ENCODE measurements around the gene FMN2.

The FMN2 gene

GRCh38 chr1:240343966-240344365, 252.3 kb downstream of the FMN2 start:
- TF ChIP-seq EZH2phosphoT487 (IDR thresholded peaks at IDR 0.05; ENCODE audit: borderline replicate concordance, low read length) (no peak), CTCF (IDR thresholded peaks at IDR 0.05; ENCODE audit: low read depth, low read length, poor library complexity, severe bottlenecking) (no peak)
- Histone ChIP-seq H3K9me3 (ENCODE audit: control insufficient read depth, insufficient read depth, low read length) (no peaks in the 10 kb centered on the region), H3K79me2 (ENCODE audit: control insufficient read depth, low read length) (no peaks in the 10 kb centered on the region), H3F3A (ENCODE audit: control insufficient read depth, insufficient read depth) (no peaks in the 10 kb centered on the region), H3K36me3 (ENCODE audit: control insufficient read depth, low read length) (no peaks in the 10 kb centered on the region), H3K4me2 (ENCODE audit: low read length) (no peak overlapping the region), H3K27me3 (ENCODE audit: control insufficient read depth, low read length) (no peaks in the 10 kb centered on the region), H3K4me3 (ENCODE audit: low read length) (no peak overlapping the region), H4K20me1 (ENCODE audit: control insufficient read depth, insufficient read depth, low read depth, low read length) (no peaks in the 10 kb centered on the region), H3K4me1 (ENCODE audit: control insufficient read depth, low read length) (no peaks in the 10 kb centered on the region), H3K9me2 (replicated peaks; ENCODE audit: control insufficient read depth, low read length) (no peaks in the 10 kb centered on the region), H3K27ac (ENCODE audit: low read depth, low read length) (no peak overlapping the region)

- H3K9me2 ChIP-seq (replicated peaks; ENCODE audit: control insufficient read depth, low read length) = no peaks in the 10 kb centered on the region
- H3K36me3 ChIP-seq (ENCODE audit: control insufficient read depth, low read length) = no peaks in the 10 kb centered on the region
- H3K79me2 ChIP-seq (ENCODE audit: control insufficient read depth, low read length) = no peaks in the 10 kb centered on the region
- no peaks in the 10 kb centered on the region for H3K27me3 ChIP-seq (ENCODE audit: control insufficient read depth, low read length)
- H4K20me1 ChIP-seq (ENCODE audit: control insufficient read depth, insufficient read depth, low read depth, low read length) = no peaks in the 10 kb centered on the region
- no peaks in the 10 kb centered on the region for H3K9me3 ChIP-seq (ENCODE audit: control insufficient read depth, insufficient read depth, low read length)
- H3K4me2 ChIP-seq (ENCODE audit: low read length) = no peak overlapping the region
- no peak overlapping the region for H3K27ac ChIP-seq (ENCODE audit: low read depth, low read length)
- TF ChIP-seq EZH2phosphoT487 (IDR thresholded peaks at IDR 0.05; ENCODE audit: borderline replicate concordance, low read length) (no peak), CTCF (IDR thresholded peaks at IDR 0.05; ENCODE audit: low read depth, low read length, poor library complexity, severe bottlenecking) (no peak)
- no peak overlapping the region for H3K4me3 ChIP-seq (ENCODE audit: low read length)
- no peaks in the 10 kb centered on the region for H3K4me1 ChIP-seq (ENCODE audit: control insufficient read depth, low read length)
- no peaks in the 10 kb centered on the region for H3F3A ChIP-seq (ENCODE audit: control insufficient read depth, insufficient read depth)
Measured at GRCh38 chr1:240344918-240345317, 253.2 kb downstream of the FMN2 start.

GRCh38 chr1:240349695-240350094, 258.0 kb downstream of the FMN2 start:
- Histone ChIP-seq H3K27me3 (ENCODE audit: control insufficient read depth, low read length) (no peaks in the 10 kb centered on the region), H3K36me3 (ENCODE audit: control insufficient read depth, low read length) (no peaks in the 10 kb centered on the region), H3K4me1 (ENCODE audit: control insufficient read depth, low read length) (no peaks in the 10 kb centered on the region), H3K79me2 (ENCODE audit: control insufficient read depth, low read length) (no peaks in the 10 kb centered on the region), H3K4me3 (ENCODE audit: low read length) (no peak overlapping the region), H3K27ac (ENCODE audit: low read depth, low read length) (no peak overlapping the region), H3K9me2 (replicated peaks; ENCODE audit: control insufficient read depth, low read length) (no peaks in the 10 kb centered on the region), H3F3A (ENCODE audit: control insufficient read depth, insufficient read depth) (no peaks in the 10 kb centered on the region), H3K9me3 (ENCODE audit: control insufficient read depth, insufficient read depth, low read length) (no peaks in the 10 kb centered on the region), H4K20me1 (ENCODE audit: control insufficient read depth, insufficient read depth, low read depth, low read length) (no peaks in the 10 kb centered on the region), H3K4me2 (ENCODE audit: low read length) (no peak overlapping the region)
- TF ChIP-seq CTCF (IDR thresholded peaks at IDR 0.05; ENCODE audit: low read depth, low read length, poor library complexity, severe bottlenecking) (no peak), EZH2phosphoT487 (IDR thresholded peaks at IDR 0.05; ENCODE audit: borderline replicate concordance, low read length) (no peak)

- Histone ChIP-seq H3F3A (ENCODE audit: control insufficient read depth, insufficient read depth) (no peaks in the 10 kb centered on the region), H3K4me2 (ENCODE audit: low read length) (no peak overlapping the region), H3K79me2 (ENCODE audit: control insufficient read depth, low read length) (no peaks in the 10 kb centered on the region), H3K9me2 (replicated peaks; ENCODE audit: control insufficient read depth, low read length) (no peaks in the 10 kb centered on the region), H4K20me1 (ENCODE audit: control insufficient read depth, insufficient read depth, low read depth, low read length) (no peaks in the 10 kb centered on the region), H3K4me3 (ENCODE audit: low read length) (no peak overlapping the region), H3K27ac (ENCODE audit: low read depth, low read length) (no peak overlapping the region), H3K4me1 (ENCODE audit: control insufficient read depth, low read length) (no peaks in the 10 kb centered on the region), H3K36me3 (ENCODE audit: control insufficient read depth, low read length) (no peaks in the 10 kb centered on the region), H3K27me3 (ENCODE audit: control insufficient read depth, low read length) (no peaks in the 10 kb centered on the region), H3K9me3 (ENCODE audit: control insufficient read depth, insufficient read depth, low read length) (no peaks in the 10 kb centered on the region)
- TF ChIP-seq EZH2phosphoT487 (IDR thresholded peaks at IDR 0.05; ENCODE audit: borderline replicate concordance, low read length) (no peak), CTCF (IDR thresholded peaks at IDR 0.05; ENCODE audit: low read depth, low read length, poor library complexity, severe bottlenecking) (no peak)
Measured at GRCh38 chr1:240350910-240351331, 259.2 kb downstream of the FMN2 start.

Measured in DOHH2 (cell line).